Superior temporal gyrus (tissue), 1 donor: ENCODE results near the gene ELAVL4.

Experiments used
- DNase-seq: peaks from one replicate; pipeline ENCODE4 v3.0.0-alpha.2; 2016; ENCODE audit errors: extremely low spot score

The ELAVL4 gene

DNA sequence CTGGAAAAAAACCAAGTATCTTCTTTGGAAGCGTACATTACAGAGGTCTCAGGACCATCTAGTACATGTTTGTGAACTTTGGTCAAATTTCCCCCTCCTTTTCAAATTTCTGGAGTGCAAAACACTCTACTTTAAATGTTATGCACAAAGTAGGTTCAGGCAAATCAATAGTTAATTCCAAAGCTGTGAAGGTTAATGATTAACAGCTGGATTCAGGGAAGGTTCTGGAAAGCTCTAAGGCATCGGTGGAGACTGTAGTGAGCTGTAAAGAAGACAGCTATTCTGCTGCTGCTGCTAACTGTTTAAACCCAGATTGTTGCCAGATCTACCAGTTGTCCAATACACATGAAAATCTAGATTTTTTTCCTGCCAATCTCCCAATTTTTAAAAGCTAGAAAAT is 70.9 kb downstream of the ELAVL4 start:
- DNase-seq = no peak

DNA sequence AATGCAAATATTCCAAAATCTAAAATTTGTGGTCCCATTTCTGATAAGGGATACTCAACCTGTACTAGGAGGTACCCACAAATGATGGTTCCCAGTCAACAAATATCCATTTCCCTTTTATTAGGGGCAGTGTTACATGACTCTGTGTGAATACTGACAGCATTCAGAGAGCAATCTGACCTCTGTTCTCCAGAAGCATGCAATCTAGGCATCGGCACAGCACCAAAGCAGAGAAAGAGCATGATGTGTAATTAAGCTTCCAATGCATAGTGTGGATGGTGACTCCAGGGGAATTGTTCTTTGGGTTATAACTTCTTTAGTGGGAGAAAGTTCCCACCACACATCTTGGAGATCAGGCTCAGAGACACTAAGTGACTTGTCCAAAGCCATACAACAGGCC is 71.6 kb downstream of the ELAVL4 start:
- no peak for DNase-seq

DNA sequence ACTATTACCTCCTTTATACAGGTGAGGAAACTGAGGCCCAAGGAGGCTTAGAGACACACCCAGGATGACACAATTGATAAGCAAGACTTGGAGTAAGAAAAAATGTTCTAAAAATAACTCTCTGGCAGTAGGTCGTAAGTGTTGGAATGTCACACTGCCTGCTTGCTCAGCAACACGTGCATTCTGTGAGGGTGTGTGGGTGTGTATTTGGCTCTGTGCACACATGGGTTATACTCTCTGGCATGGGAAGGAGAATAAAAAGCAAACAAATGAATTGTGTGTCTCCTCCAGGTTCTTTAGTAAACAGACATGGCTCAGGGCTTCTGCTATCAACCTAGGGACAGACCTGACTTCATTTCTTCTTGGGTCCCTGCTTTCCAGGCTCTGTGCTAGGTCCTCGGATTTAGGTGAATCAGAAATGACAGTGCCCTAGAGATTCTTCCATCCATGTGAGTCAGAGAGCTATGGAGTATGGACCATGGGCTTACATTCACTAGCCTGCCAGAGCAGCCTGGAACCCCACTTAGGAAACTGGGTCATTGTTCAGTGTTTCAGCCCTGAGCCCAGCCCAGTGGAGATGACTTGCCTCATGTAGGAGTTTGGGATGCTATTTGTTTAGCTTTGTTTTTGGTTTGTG is 72.4 kb downstream of the ELAVL4 start:
- DNase-seq = no peak

DNA sequence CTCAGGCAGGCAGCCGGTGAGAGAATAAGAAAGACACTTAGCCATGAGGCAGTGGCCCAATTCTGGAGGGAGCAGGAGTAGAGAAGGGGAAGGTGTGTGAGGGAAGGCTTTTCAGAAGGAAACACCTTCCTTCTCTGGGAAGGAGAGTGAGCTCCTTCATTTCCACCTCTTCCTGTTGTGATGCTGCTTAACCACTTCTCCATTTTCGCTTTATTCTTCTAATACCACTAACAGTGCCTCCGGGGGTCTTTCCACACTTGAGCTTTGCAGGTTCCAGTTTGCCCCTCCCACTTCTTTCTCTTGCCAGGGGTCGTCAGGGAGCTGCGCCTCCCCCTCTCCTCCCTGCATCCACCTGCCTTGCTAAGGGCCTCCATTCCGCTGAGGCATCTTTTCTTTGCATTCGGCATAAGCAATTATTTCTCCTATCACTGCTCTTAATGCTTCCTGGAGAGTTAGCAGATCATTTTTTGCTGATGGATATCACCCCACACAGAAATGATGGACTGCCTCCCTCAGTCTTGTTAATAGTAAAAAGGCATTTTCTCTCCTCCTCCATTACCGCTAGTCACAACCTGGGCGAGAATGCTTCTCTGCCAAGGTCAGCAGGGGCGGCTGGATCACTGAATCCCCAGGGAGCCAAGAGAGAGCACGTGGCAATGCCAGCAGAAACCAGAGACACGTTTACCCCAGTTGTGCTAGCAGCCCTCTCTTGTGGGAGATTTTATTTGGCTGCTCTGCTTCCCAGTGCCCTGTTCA is 74.8 kb downstream of the ELAVL4 start:
- DNase-seq = no peak

DNA sequence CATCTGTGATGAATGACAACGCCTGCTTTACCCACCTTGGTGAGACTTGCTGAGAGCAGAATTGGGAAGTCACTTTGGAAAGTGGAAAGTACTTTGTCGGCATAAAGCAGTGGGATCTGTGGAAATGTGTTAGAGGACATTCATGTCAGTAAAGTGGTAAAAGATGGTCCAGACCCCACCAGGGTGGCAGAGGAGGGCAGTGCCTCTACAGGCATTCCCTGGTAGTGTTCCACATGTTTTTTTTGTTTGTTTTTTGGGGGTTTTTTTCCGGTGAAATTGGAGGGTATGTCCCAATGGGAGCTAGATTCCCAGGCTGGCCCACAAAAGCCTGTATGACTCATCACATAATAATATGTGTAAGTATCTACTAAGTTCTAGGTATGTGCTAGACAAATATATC is 80.6 kb downstream of the ELAVL4 start:
- DNase-seq = no peak

DNA sequence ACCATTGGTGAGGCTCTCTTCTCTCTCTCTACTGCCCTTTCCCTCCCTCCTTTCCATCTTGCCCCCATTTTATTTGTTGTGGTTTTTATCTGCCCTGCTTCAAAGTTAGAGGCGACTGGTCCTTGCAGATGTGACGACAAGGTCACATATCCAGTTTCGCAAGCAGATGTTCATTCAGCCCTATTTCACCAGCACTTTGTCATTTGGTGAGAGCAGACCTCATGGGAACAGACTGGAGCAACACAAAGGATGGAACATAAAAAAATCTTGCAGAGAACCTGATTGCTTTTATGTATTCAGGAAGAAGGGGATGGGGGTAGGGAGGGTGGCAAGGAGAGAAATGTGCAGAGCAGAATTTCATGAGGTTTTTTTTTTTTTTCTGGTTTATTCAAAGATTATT is 84.3 kb downstream of the ELAVL4 start:
- no peak for DNase-seq

DNA sequence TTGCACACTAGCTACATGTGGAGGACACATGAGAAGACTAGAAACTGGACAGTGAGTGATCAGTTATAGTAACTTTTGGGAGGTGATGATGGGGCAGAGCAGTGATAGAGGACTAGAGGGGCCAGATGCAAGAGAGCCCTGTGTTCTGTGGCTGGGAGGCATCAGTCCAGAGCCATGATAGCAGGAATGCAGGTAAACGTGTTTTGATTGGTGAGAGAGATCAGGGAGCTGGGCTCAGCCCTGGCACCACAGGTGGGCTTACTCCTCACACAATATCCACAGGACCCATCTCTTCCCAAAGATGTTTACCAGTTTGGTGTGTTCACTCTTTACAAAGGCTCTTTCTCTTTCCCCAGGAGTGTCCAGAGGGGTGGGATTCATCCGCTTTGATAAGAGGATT is 86.5 kb downstream of the ELAVL4 start:
- DNase-seq = no peak

DNA sequence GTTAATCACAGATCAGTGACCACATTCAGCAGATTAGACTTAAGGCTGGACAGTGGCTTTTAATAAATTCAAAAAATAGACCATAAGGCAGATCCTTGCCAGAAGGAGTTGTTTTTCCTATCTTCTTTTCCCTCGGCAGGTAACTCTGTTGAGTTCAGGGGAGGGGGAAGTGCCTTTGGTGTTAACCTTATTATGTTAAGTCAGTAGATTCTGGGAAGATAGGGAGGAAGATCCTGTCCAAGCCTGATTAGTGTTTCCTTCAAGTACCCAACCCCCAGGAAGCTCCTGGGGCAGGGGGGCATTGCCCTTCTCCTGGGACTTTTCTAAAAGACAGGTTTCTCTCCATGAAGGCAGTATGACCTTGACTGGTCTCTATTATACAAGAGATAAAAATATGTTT is 87.4 kb downstream of the ELAVL4 start:
- no peak for DNase-seq

DNA sequence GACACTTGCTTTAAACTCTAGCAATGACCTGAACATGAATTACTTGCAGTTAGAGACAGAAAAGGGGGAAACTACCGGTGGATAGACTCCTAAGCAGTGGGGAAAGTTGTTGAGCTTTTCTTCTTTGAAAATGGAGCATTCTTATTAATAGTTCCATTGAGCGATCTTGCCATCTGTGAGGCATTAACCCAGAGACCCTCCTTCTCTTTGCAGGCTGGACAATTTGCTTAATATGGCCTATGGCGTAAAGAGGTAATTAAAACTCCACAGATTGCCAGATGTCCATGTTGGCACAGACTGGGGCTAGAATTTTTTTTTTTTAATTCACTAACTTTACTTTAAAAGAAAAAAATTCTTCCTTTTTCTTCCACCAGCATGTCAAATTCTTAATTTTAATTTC is 88.5 kb downstream of the ELAVL4 start:
- no peak for DNase-seq

DNA sequence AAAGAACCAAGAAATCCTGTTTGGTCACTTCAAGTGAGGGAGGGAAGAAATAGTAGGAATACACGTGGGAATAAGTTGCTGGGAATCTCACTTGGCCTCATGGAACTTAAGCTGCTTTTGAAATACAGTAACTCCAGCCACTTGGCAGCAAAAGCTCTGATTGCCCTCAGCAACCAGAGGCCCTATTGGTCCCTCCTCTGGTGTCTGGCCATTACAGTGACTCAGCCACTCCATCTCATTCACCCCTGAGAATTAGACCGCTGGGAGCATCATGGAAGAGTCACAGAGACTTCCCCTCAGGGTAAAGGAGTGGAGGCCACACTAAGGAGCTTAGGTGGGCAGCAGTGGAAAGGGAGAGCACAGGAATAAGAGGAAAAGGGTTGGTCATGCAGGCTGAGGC is 99.6 kb downstream of the ELAVL4 start:
- no peak for DNase-seq

DNA sequence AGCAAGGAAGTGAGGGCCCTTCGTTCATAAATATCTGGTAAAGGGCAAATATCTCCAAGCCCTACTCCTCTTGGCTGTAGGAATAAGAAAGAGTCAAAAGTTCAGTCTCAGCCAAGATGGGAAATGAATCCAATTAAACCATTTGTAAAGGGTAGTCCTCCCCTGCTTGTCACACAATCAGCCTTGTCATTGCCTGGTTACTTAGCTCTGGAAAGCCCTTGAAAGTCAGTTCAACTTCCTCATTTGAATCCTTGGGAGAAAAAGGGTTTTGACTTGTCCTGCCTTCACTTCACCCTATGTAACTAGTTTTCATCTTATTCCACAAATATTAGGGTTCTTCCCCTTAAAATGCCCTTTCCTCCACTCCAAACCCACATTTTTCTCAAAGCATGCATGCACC is 100.0 kb downstream of the ELAVL4 start:
- no peak for DNase-seq

DNA sequence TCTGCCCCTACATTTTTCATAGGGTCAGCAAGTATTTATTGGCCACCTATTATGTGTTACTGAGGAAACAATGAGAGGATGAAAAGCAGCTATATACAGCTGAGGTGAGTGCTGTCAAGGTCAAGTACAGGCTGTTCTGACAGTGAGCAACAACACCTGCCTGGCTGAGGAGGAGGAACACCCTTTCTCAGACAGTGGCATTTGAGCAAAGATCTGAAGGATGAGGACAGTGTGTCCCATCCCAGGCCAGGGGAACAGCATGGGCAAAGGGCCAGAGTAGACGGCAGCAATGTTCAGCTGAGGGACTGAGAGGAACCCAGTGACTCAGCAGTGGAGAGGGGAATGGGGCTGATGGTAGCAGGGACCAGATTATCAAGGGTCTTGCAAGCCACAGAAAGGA is 101.0 kb downstream of the ELAVL4 start:
- DNase-seq = no peak

DNA sequence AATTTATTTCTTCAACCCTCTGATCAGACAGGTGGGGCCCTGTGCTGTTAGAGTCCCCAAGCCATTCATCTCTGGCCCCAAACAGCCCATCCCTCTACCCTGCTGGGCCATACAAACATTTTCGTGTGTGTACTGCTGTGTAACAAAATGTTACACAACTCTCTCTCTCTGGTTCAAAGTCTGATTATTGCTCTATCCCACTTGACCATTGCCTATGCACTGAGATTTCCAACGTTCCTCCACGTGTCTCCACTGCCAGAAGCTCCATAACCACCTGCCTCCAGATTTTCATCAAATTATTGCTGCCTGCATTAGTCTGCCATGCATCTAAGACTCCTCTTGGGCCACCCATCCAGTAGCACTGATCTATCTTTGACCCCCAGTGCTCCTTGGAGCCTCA is 104.8 kb downstream of the ELAVL4 start:
- DNase-seq = no peak

DNA sequence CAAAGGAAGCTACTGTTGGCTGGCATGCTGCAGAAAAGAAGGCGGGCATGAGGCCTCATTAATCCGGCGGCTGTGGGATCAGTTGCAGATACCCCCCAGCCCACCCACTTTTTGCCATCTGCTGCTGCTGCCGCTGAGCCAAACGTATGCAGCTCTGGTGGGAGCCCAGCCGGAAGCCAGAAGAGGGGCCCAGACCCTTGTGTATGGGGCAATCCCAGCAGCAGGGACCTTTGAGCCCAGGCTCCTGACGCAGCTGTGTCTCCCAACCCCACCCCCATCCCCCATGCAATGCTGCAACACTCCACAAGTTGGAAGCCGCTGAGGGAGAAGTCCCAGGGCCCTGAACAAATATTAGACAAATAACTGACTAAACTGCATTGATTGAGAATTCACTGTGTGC is 106.0 kb downstream of the ELAVL4 start:
- no peak for DNase-seq

DNA sequence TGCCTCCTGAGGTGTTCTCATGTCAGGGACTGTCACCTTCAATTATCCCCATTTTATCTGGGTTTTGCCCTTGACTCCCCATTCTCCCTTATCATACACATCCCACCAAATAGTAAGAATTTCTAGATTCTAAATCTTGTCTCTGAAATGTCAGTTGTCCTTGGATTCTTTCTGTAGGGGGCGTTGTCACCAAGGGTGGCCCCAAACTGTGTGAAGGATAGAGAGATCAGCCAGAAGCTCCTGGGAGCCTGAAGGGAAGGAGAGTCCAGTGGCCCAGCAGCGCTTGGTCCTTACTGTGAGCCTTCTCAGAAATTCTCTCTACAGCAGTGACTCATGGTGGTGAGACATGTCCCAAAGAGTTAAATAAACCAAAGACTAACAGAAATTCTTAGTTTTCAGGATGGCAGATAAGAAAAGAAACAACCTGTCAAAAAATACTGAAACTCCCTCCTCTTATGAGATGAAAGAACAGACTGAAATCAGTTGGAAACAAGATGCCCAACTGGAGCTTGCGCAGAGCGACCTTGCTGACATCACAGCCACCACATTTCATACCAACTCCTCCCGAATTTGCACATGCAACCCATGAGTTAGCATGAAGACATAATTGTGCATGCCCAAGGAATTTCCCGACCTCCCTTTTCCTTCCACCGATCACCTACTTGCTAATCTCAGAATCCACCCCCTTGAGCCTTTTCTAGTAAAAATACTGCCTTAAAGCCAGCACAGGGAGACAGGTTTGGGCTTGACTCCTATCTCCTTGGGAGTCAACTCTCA is 109.8 kb downstream of the ELAVL4 start:
- no peak for DNase-seq

DNA sequence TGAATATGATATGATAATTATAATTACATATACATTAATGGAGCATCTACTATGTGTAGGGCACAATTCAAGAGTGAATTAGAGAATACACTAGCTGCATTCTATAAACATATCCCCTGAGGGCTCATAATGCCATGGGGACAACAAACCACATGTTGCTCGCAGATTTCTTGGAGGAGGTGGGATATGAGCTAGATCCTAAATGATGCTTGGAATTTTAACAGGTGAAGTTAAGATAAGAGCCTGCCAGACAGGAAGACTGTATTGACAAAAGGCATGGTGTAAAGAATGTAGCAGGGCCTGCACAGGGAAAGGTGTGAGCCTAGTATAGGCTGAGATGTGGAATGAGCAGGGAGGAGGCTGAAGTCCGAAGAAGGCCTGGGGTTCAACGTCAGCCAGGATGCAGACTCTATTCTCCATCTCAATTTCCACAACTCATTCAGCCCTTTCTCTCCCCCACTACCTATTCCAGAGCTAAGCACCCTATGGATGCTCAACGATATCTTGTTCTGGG is 120.2 kb downstream of the ELAVL4 start:
- DNase-seq = no peak

DNA sequence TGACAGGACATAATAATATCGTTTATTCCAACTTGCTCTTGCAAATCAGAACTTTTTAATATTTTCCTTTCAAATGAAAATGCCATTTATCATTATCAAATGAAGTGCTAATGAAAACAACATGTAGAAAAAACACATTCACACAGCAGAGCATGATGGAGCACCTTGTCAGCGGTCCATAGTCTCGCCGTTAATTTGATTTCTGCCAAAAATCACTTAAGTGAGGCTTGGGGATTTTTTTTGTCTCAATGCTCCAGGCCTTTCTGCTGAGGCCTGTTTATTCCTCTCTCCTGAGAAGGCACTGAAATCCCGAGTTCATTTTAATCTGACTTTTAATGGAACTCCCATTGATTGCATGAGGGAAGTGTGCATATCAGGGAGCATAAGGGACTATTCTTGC is 122.5 kb downstream of the ELAVL4 start:
- no peak for DNase-seq

DNA sequence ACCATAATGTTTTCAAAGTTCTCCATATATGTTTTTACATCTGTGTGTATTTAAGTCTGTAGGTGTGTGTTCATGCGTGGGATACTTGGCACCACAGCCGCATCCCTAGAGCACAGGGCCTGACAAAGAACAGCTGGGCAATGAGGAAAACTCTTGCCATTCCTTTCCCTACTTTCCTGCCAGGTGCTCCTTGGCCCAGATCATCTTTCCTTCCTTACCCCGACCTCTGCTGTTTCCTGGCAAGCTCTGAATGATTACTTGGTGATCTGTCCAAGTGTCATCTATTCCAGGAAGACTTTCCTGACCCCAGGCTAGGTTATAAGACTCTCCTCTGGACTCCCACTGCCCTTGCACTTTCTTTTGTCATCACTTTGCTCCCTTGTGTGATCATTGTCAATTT is 123.6 kb downstream of the ELAVL4 start:
- DNase-seq = no peak

DNA sequence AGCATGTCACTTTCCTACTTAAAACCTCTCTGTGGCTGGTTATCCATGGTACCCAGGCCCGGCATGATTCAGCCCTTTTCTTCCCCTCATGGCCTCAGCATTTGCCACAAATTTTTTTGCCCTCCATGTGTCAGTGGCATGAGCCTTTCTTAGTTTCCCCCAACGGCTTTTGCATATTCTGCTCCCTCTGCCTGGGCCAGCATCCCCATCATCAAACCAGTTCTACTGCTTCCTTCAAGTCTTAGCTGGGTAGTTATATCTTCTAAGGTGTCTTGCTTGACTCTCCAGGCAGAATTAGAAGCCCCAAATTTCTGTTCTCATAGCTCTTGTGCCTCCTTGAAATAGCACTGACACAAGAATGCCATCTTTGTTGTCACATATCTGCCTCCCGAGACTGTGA is 127.9 kb downstream of the ELAVL4 start:
- no peak for DNase-seq

DNA sequence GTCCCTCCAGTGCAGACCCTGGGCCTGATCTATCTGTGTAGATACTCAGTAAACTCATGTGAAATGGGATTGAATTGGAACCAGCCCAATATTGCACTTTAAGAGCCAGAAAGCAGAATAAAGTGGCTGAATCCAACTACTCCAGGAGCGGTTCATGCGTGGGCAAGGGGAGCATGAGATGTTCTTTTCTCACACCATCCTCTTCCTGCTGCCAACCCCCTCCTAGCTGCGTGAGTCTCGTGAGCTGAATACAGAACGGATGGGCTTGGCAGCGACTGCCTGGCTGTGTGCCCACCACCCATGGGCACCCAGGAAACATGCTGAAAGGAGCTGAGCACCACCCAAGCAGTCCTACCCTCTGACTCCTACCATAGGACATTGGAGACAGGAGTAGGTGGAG is 128.3 kb downstream of the ELAVL4 start:
- no peak for DNase-seq

DNA sequence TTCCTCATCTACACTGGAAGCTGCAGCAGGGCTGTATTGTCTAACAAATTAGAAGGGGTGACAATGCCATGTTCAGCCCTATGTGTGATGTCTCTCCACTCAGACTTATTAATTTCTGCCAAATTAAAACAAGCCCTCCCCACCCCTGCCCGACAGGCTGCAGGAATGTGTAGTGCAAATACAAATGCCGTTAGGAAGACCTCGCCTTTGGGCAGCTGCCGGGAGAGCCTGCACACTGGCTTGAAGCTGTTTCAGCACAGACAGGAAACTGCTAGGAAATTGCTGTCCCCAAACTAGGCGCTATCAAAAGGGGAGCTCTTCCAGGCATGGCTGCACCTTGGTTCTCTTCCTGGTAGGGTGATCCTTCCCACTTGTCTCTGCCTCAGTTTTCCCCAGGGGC is 135.2 kb downstream of the ELAVL4 start:
- no peak for DNase-seq

DNA sequence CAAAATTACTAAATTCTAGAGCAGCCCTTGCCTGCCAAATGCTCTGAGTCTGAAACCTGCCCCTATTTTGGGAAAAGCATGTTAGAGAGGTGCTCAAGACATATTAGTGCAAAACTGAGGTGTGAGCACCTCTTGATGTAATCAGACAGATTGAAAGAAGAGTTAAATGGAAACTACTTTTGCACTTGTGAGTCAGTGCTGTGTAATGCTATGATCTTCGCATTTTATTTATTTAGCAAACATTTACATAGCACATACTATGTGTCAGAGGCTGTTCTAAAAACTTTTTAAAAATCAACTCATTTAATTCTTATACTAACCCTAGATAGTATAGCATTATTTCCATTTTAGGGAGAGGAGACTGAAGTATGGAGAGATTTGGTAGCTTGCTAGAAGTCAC is 138.1 kb downstream of the ELAVL4 start:
- DNase-seq = no peak

DNA sequence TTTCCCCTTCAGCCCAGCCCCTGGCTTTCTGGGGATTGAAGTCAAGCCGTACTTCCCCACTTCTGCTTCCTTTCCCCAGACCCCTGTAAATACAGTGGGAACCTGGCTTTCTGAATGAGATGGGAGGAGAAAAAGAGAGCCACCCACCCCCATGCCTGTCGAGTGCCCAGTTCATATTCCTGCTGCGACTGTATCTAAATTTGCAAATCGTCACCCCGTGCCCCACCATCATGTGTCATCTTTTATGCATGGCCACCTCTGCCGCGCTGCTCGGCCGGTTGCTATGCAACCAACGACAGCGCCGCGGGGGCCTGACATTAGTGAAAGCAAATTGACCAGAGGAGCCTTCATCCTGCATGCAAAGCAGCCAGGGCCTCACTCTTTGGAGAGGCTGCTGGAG is 143.0 kb downstream of the ELAVL4 start:
- no peak for DNase-seq
